ENCODE measurements around the gene CREB3L4.

The CREB3L4 gene

DNA sequence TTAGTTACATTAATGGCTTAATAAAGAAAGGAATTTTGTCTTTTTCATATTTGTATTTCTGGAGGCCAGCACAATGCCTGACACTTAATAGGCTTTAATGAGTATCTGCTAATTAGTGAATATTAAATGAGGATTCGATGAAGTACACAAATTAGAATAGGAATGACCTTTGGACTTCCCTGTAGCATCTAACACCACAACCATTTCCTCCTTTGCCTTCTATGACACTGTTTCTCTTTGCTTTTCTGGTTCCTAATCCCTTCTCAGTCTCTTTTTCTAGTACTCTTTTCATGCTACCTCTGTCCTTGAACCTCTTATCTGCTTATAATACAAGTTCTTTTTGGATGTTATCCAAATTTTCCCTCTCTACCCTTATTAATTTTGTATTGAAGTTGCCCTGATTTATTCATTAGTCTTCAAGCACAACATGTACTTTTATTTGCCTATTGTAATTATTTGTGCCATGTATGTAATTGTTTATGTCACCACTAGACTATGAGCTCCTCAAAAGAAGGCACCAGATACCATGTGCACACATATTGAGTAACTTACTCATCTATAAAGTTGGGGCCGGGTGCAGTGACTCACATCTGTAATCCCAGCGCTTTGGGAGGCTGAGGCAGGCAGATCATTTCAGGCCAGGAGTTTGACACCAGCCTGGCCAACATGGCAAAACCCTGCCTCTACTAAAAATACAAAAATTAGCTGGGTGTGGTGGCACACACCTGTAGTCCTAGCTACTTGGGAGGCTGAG is 46.6 kb downstream of the CREB3L4 start:
- Histone ChIP-seq H3K9ac (ENCODE audit: low read length) (no peak overlapping the region), H3K4me1 (ENCODE audit: control insufficient read depth, insufficient read depth, low read length) (no peaks in the 10 kb centered on the region), H3K27ac (ENCODE audit: low read depth, low read length) (no peak overlapping the region)

DNA sequence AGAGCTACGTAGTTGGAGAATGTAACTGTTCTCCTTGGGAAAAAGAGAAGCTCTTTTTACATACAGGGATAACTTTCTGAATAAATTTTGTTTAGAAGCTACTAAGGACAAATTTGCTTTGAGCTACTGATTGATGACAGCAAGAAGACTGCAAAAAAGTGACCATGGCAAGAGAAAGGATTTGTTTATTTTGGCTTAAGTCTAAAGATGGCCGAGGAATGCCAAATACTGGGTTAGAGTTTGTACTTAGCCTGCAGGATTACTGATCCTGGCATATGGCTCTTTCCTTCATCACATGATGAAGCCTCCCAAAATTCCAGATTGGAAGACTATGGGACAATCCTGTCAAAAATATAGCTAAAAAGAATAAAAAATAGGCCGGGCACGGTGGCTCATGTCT is 51.6 kb downstream of the CREB3L4 start:
- Histone ChIP-seq H3K36me3 (ENCODE audit: control insufficient read depth, insufficient read depth, low read length) (no peaks in the 10 kb centered on the region), H3K4me3 (ENCODE audit: low read length) (no peak overlapping the region), H3K27ac (ENCODE audit: low read depth, low read length) (no peak overlapping the region), H3K27me3 (ENCODE audit: control insufficient read depth, insufficient read depth, low read length) (no peaks in the 10 kb centered on the region), H3K4me1 (ENCODE audit: control insufficient read depth, insufficient read depth, low read length) (no peaks in the 10 kb centered on the region), H3K9ac (ENCODE audit: low read length) (no peak overlapping the region)

More for the DNA sequence above, 46.6 kb downstream of the CREB3L4 start:
- H3K36me3 ChIP-seq (ENCODE audit: control insufficient read depth, insufficient read depth, low read length): no peaks in the 10 kb centered on the region
- no peaks in the 10 kb centered on the region for H3K27me3 ChIP-seq (ENCODE audit: control insufficient read depth, insufficient read depth, low read length)
- no peak overlapping the region for H3K4me3 ChIP-seq (ENCODE audit: low read length)

DNA sequence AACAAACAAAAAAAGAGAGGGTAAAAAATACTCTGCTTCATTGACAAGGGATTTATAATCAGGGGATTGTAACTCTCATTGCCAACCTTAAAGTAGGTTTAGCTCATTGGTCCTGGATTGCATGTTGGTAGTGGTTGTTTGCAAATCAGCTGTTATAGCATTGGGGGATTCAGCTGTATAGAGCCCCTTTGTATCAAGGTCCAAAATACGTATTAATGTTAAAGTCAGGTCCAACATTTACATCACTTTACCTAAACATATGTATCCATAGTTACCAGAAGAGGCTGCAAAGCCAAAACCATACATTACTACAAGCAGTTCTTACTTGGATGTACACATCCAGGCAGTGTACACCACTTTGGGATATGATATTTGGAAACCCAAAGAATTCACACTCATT is 52.2 kb downstream of the CREB3L4 start:
- H3K9ac ChIP-seq (ENCODE audit: low read length): no peak overlapping the region
- H3K27me3 ChIP-seq (ENCODE audit: control insufficient read depth, insufficient read depth, low read length): no peaks in the 10 kb centered on the region
- no peak overlapping the region for H3K27ac ChIP-seq (ENCODE audit: low read depth, low read length)
- no peaks in the 10 kb centered on the region for H3K4me1 ChIP-seq (ENCODE audit: control insufficient read depth, insufficient read depth, low read length)
- no peak overlapping the region for H3K4me3 ChIP-seq (ENCODE audit: low read length)
- H3K36me3 ChIP-seq (ENCODE audit: control insufficient read depth, insufficient read depth, low read length): no peaks in the 10 kb centered on the region

All from rectal smooth muscle tissue (tissue), 1 donor.